ENCODE measurements around the gene CCDC88A.

DNA sequence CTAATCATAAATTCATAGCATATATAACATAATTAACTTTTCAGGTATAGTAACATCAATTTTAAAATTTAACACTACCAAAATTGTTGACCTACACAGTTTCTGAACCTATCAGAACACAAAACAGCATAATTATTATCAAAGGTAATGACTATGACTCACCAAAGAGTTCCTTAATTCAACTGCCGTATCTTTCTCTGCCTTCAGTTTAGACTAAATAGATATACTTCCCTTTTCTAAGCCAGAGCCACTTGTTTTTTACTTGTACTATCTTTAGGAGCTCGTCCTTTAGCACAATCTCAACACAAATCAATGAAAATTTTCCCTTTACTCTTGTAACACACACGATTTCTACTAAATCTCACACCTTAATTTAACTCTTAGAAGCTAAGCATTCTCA is 54.4 kb downstream of the CCDC88A start:
- TF ChIP-seq POLR2A (IDR thresholded peaks at IDR 0.05) (no peak), POLR2AphosphoS5 (IDR thresholded peaks at IDR 0.05) (no peak)
- TF ChIP-seq, protein P1, sequence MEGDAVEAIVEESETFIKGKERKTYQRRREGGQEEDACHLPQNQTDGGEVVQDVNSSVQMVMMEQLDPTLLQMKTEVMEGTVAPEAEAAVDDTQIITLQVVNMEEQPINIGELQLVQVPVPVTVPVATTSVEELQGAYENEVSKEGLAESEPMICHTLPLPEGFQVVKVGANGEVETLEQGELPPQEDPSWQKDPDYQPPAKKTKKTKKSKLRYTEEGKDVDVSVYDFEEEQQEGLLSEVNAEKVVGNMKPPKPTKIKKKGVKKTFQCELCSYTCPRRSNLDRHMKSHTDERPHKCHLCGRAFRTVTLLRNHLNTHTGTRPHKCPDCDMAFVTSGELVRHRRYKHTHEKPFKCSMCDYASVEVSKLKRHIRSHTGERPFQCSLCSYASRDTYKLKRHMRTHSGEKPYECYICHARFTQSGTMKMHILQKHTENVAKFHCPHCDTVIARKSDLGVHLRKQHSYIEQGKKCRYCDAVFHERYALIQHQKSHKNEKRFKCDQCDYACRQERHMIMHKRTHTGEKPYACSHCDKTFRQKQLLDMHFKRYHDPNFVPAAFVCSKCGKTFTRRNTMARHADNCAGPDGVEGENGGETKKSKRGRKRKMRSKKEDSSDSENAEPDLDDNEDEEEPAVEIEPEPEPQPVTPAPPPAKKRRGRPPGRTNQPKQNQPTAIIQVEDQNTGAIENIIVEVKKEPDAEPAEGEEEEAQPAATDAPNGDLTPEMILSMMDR (IDR thresholded peaks at IDR 0.05) = no peak
